Measurements from ENCODE around the gene NKX3-2. TPM values are rescaled to one million over a fixed set of nuclear protein-coding genes. Genes with fewer than 3 reads are reported as not detected.

Gene NKX3-2
- total RNA-seq, 1 experiment from 2014 or later, result not detected

DNA sequence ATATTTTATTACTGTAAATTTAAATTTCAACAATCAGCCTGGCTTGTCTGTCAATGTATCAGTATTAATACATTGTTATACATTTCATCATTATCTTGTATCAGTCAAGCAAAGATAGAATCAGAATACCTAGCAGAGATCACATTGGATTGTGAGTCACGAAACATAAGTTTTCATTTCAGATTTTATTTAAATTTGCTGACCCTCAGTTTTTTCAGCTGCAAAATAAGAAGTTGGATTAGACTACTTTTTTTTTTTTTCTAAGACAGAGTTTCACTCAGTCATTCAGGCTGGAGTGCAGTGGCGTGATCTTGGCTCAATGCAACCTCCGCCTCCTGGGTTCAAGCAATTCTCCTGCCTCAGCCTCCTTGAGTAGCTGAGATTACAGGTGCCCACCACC is 33.4 kb upstream of the NKX3-2 start:
- Histone ChIP-seq H3K4me3 (no peak overlapping the region), H3K9me3 (ENCODE audit: insufficient read depth, low read depth) (no peaks in the 10 kb centered on the region), H3K4me1 (replicated peaks; ENCODE audit: insufficient read depth) (no peaks in the 10 kb centered on the region), H3K9me2 (ENCODE audit: insufficient read depth) (no peaks in the 10 kb centered on the region), H3F3A (ENCODE audit: insufficient read depth, low read depth) (no peaks in the 10 kb centered on the region), H3K36me3 (ENCODE audit: low read depth) (peaks cover 8% of the 10 kb centered on the region; the same call in 1 of the 2 replicates), H3K27ac (no peak overlapping the region), H4K20me1 (ENCODE audit: insufficient read depth) (no peaks in the 10 kb centered on the region), H3K4me2 (no peak overlapping the region), H3K79me2 (ENCODE audit: low read depth) (no peaks in the 10 kb centered on the region), H2AFZ (no peak overlapping the region), H3K27me3 (ENCODE audit: insufficient read depth, low read depth) (no peaks in the 10 kb centered on the region)
- TF ChIP-seq, protein P1, sequence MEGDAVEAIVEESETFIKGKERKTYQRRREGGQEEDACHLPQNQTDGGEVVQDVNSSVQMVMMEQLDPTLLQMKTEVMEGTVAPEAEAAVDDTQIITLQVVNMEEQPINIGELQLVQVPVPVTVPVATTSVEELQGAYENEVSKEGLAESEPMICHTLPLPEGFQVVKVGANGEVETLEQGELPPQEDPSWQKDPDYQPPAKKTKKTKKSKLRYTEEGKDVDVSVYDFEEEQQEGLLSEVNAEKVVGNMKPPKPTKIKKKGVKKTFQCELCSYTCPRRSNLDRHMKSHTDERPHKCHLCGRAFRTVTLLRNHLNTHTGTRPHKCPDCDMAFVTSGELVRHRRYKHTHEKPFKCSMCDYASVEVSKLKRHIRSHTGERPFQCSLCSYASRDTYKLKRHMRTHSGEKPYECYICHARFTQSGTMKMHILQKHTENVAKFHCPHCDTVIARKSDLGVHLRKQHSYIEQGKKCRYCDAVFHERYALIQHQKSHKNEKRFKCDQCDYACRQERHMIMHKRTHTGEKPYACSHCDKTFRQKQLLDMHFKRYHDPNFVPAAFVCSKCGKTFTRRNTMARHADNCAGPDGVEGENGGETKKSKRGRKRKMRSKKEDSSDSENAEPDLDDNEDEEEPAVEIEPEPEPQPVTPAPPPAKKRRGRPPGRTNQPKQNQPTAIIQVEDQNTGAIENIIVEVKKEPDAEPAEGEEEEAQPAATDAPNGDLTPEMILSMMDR (conservative IDR thresholded peaks at IDR 0.05), result no peak
- no peak for TF ChIP-seq EZH2 (IDR thresholded peaks at IDR 0.05; ENCODE audit: low read depth)
- intact Hi-C loops (cut with micrococcal nuclease; ENCODE audit: unreplicated experiment), result no loop called here
- no TSS peak for BruUV-seq (replicated peaks)
- ChIA-PET CTCF (no interaction called here), POLR2A (ENCODE audit: unreplicated experiment) (no interaction called here)
- DNase-seq, result no peak

DNA sequence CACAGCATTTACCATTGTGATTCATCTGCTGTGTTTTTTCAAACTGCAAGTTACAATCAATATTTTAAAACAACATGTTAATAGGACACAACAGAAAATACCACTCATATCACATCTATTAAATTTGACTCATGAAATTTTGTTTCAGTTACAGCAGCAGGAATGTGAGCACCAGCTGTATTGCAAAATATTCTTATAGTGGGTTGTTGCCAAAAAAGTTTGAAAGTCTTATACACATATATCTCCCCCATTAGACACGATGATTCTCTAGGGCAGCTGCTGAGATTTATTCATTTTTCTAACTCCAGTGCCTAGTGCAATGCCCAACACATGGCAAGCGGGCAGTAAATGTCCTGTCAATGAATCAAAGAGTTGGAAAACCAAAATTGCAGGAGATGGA is 26.6 kb upstream of the NKX3-2 start:
- no peaks in the 10 kb centered on the region for H3F3A ChIP-seq (ENCODE audit: insufficient read depth, low read depth)
- no peak overlapping the region for H3K4me3 ChIP-seq
- H4K20me1 ChIP-seq (ENCODE audit: insufficient read depth), result no peaks in the 10 kb centered on the region
- no peaks in the 10 kb centered on the region for H3K36me3 ChIP-seq (ENCODE audit: low read depth)
- H3K9me3 ChIP-seq (ENCODE audit: insufficient read depth, low read depth), result no peaks in the 10 kb centered on the region
- TF ChIP-seq, protein P1 (conservative IDR thresholded peaks at IDR 0.05), result no peak
- no peak for TF ChIP-seq EZH2 (IDR thresholded peaks at IDR 0.05; ENCODE audit: low read depth)
- H3K79me2 ChIP-seq (ENCODE audit: low read depth), result no peaks in the 10 kb centered on the region
- ChIA-PET CTCF (no interaction called here), POLR2A (ENCODE audit: unreplicated experiment) (no interaction called here)
- no peak overlapping the region for H3K4me2 ChIP-seq
- no peaks in the 10 kb centered on the region for H3K4me1 ChIP-seq (replicated peaks; ENCODE audit: insufficient read depth)
- no peaks in the 10 kb centered on the region for H3K27me3 ChIP-seq (ENCODE audit: insufficient read depth, low read depth)
- H2AFZ ChIP-seq, result no peak overlapping the region
- no peak overlapping the region for H3K27ac ChIP-seq
- no TSS peak for BruUV-seq (replicated peaks)
- intact Hi-C loops (cut with micrococcal nuclease; ENCODE audit: unreplicated experiment), result no loop called here
- DNase-seq, result no peak
- no peaks in the 10 kb centered on the region for H3K9me2 ChIP-seq (ENCODE audit: insufficient read depth)

DNA sequence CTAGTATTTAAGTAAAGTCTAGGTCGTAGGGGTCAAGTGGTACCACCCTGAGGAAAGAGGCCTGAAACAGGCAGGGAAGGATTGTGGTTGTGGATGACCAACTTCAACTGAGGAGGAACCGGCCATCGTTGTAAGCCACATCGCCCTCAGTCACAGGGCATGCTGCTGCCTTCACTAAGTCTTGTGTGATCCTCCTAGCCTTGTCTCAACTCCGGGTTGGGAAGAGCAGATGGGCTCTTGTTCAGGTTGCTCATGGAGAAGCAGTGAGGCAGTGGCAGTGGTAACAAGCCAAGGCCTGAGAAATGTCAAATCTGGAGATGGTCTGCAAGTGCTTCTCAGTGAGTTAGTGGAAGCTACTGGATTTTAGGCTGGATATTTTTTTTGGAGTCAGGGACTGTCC is 22.8 kb upstream of the NKX3-2 start:
- H3K27ac ChIP-seq, result no peak overlapping the region
- intact Hi-C loops (cut with micrococcal nuclease; ENCODE audit: unreplicated experiment), result no loop called here
- H3K9me3 ChIP-seq (ENCODE audit: insufficient read depth, low read depth), result no peaks in the 10 kb centered on the region
- no peak overlapping the region for H3K4me2 ChIP-seq
- H4K20me1 ChIP-seq (ENCODE audit: insufficient read depth), result no peaks in the 10 kb centered on the region
- no peaks in the 10 kb centered on the region for H3K27me3 ChIP-seq (ENCODE audit: insufficient read depth, low read depth)
- H3K79me2 ChIP-seq (ENCODE audit: low read depth), result no peaks in the 10 kb centered on the region
- H3F3A ChIP-seq (ENCODE audit: insufficient read depth, low read depth), result no peaks in the 10 kb centered on the region
- ChIA-PET CTCF (no interaction called here), POLR2A (ENCODE audit: unreplicated experiment) (no interaction called here)
- H3K4me3 ChIP-seq, result no peak overlapping the region
- no peaks in the 10 kb centered on the region for H3K4me1 ChIP-seq (replicated peaks; ENCODE audit: insufficient read depth)
- TF ChIP-seq, protein P1 (conservative IDR thresholded peaks at IDR 0.05), result no peak
- TF ChIP-seq EZH2 (IDR thresholded peaks at IDR 0.05; ENCODE audit: low read depth), result no peak
- no peak overlapping the region for H2AFZ ChIP-seq
- no peaks in the 10 kb centered on the region for H3K9me2 ChIP-seq (ENCODE audit: insufficient read depth)
- H3K36me3 ChIP-seq (ENCODE audit: low read depth), result no peaks in the 10 kb centered on the region
- DNase-seq, result no peak
- BruUV-seq (replicated peaks), result no TSS peak

All from PC-9 (cell line).